Trophoblast cell (in vitro differentiated cells and primary cell): Measurements from ENCODE around the gene RNF34.

ENCODE experiments used
- DNase-seq, 2 donors: peaks; one replicate each; pipeline ENCODE4 v3.0.0-alpha.2; 2016
- H2AFZ ChIP-seq: 2 replicates; pipeline ENCODE4 v1.6.1; 2013; ENCODE audit warnings: low read length, moderate library complexity, mild to moderate bottlenecking; ENCODE audit not compliant: insufficient read depth, poor library complexity
- H2AK5ac ChIP-seq: 2 replicates; pipeline ENCODE4 v1.6.1; 2013; ENCODE audit warnings: mild to moderate bottlenecking, low read length
- H2BK120ac ChIP-seq: 2 replicates; pipeline ENCODE4 v1.6.1; 2013; ENCODE audit warnings: low read length, mild to moderate bottlenecking, moderate library complexity; ENCODE audit not compliant: insufficient read depth, poor library complexity
- H2BK12ac ChIP-seq: 2 replicates; pipeline ENCODE4 v1.6.1; 2013; ENCODE audit warnings: mild to moderate bottlenecking, low read length, moderate library complexity
- H2BK5ac ChIP-seq: 2 replicates; pipeline ENCODE4 v1.6.1; 2013; ENCODE audit warnings: low read length, low read depth, moderate library complexity, mild to moderate bottlenecking; ENCODE audit not compliant: poor library complexity
- H3K14ac ChIP-seq: 2 replicates; pipeline ENCODE4 v1.6.1; 2013; ENCODE audit warnings: mild to moderate bottlenecking, low read length
- H3K18ac ChIP-seq: 2 replicates; pipeline ENCODE4 v1.6.1; 2013; ENCODE audit warnings: mild to moderate bottlenecking, low read length
- H3K23ac ChIP-seq: 2 replicates; pipeline ENCODE4 v1.6.1; 2013; ENCODE audit warnings: low read length
- H3K27ac ChIP-seq: 2 replicates; pipeline ENCODE4 v1.5.1; 2013; ENCODE audit warnings: low read depth, mild to moderate bottlenecking, inconsistent platforms, low read length, moderate library complexity
- H3K27me3 ChIP-seq: 2 replicates; pipeline ENCODE4 v1.6.1; 2013; ENCODE audit warnings: inconsistent platforms, mild to moderate bottlenecking, low read length, moderate library complexity; ENCODE audit not compliant: insufficient read depth
- H3K36me3 ChIP-seq, 2 experiments: 1 replicate in 1 of 2; 2 replicates in 1 of 2; pipeline ENCODE4 v1.6.1; 2013; ENCODE audit warnings: low read length in 2 of 2, mild to moderate bottlenecking in 2 of 2, moderate library complexity in 1 of 2; ENCODE audit not compliant: insufficient read depth in 2 of 2, control insufficient read depth in 1 of 2
- H3K4ac ChIP-seq: 2 replicates; pipeline ENCODE4 v1.6.1; 2013; ENCODE audit warnings: low read depth, mild to moderate bottlenecking, low read length, moderate library complexity
- H3K4me1 ChIP-seq, 2 experiments: 1 replicate in 1 of 2; 2 replicates in 1 of 2; pipeline ENCODE4 v1.6.1; 2013; ENCODE audit warnings: low read length in 2 of 2, mild to moderate bottlenecking in 2 of 2, moderate library complexity in 1 of 2; ENCODE audit not compliant: insufficient read depth in 2 of 2, control insufficient read depth in 1 of 2
- H3K4me2 ChIP-seq: 2 replicates; pipeline ENCODE4 v1.6.1; 2013; ENCODE audit warnings: inconsistent platforms, mild to moderate bottlenecking, low read length, moderate library complexity
- H3K4me3 ChIP-seq: 2 replicates; pipeline ENCODE4 v1.5.1; 2013; ENCODE audit warnings: mild to moderate bottlenecking, low read depth, low read length, inconsistent platforms
- H3K79me1 ChIP-seq: one replicate; pipeline ENCODE4 v1.6.1; 2013; ENCODE audit warnings: low read length
- H3K79me2 ChIP-seq: 2 replicates; pipeline ENCODE4 v1.6.1; 2013; ENCODE audit warnings: low read length, mild to moderate bottlenecking; ENCODE audit not compliant: control insufficient read depth, insufficient read depth, poor library complexity
- H3K9ac ChIP-seq: 2 replicates; pipeline ENCODE4 v1.6.1; 2013; ENCODE audit warnings: mild to moderate bottlenecking, low read length
- H3K9me3 ChIP-seq: 2 replicates; pipeline ENCODE4 v1.6.1; 2013; ENCODE audit warnings: low read depth, mild to moderate bottlenecking, control low read depth, inconsistent platforms, low read length; ENCODE audit not compliant: insufficient read depth
- H4K12ac ChIP-seq: 2 replicates; pipeline ENCODE4 v1.6.1; 2013; ENCODE audit warnings: low read depth, mild to moderate bottlenecking, low read length, moderate library complexity
- H4K8ac ChIP-seq: 2 replicates; pipeline ENCODE4 v1.6.1; 2013; ENCODE audit warnings: low read depth, mild to moderate bottlenecking, low read length, moderate library complexity
- H4K91ac ChIP-seq: one replicate; pipeline ENCODE4 v1.6.1; 2013; ENCODE audit warnings: low read depth, mild to moderate bottlenecking, low read length, moderate library complexity
- WGBS: extraction: QIAGEN DNeasy Blood & Tissue Kit; methylation state at CpG from one replicate; pipeline ENCODE4 v1.1.7; 2013; ENCODE audit warnings: missing lambda C conversion rate; ENCODE audit not compliant: insufficient read length, insufficient coverage; ENCODE audit errors: extremely low coverage; 5-methylcytosine and 5-hydroxymethylcytosine counted together

RNF34 gene

GRCh38 chr12:121397521-121397920 is 2.4 kb upstream of the RNF34 start:
- no peak overlapping the region for H2AFZ ChIP-seq
- H4K8ac ChIP-seq, result no peak overlapping the region
- H3K14ac ChIP-seq, result no peak overlapping the region
- H3K4me2 ChIP-seq, result no peak overlapping the region
- H3K79me2 ChIP-seq, result peaks cover 9% of the 10 kb centered on the region
- H3K18ac ChIP-seq, result no peak overlapping the region
- no peak overlapping the region for H3K23ac ChIP-seq
- no peak overlapping the region for H3K9ac ChIP-seq
- no peak overlapping the region for H3K4me3 ChIP-seq
- H2BK120ac ChIP-seq, result no peak overlapping the region
- H4K91ac ChIP-seq, result no peak overlapping the region
- no peak overlapping the region for H2BK5ac ChIP-seq
- no peak overlapping the region for H3K4ac ChIP-seq
- H3K79me1 ChIP-seq, result peaks cover 11% of the 10 kb centered on the region
- no peak overlapping the region for H4K12ac ChIP-seq
- H3K27ac ChIP-seq, result no peak overlapping the region
- no peak overlapping the region for H2BK12ac ChIP-seq
- H3K36me3 ChIP-seq, result no peaks in the 10 kb centered on the region
- no peaks in the 10 kb centered on the region for H3K9me3 ChIP-seq
- WGBS, result no CpG with 5 or more reads among the region's 14 CpGs
- DNase-seq, result no peak
- no peaks in the 10 kb centered on the region for H3K27me3 ChIP-seq
- H2AK5ac ChIP-seq, result no peak overlapping the region
- no peaks in the 10 kb centered on the region for H3K4me1 ChIP-seq

- no peak overlapping the region for H4K91ac ChIP-seq
- H3K4ac ChIP-seq, result no peak overlapping the region
- no peak overlapping the region for H2AFZ ChIP-seq
- no peak overlapping the region for H2BK5ac ChIP-seq
- H3K79me2 ChIP-seq, result peaks cover 9% of the 10 kb centered on the region
- no peak overlapping the region for H2AK5ac ChIP-seq
- no peak overlapping the region for H3K4me3 ChIP-seq
- no peak overlapping the region for H3K27ac ChIP-seq
- no peak for DNase-seq
- no peak overlapping the region for H3K14ac ChIP-seq
- H3K27me3 ChIP-seq, result no peaks in the 10 kb centered on the region
- H2BK12ac ChIP-seq, result no peak overlapping the region
- H4K12ac ChIP-seq, result no peak overlapping the region
- no peak overlapping the region for H4K8ac ChIP-seq
- H3K36me3 ChIP-seq, result no peaks in the 10 kb centered on the region
- H3K9ac ChIP-seq, result no peak overlapping the region
- H3K18ac ChIP-seq, result no peak overlapping the region
- H2BK120ac ChIP-seq, result no peak overlapping the region
- peaks cover 11% of the 10 kb centered on the region for H3K79me1 ChIP-seq
- H3K4me1 ChIP-seq, result no peaks in the 10 kb centered on the region
- WGBS, result no CpG with 5 or more reads among the region's 5 CpGs
- no peak overlapping the region for H3K23ac ChIP-seq
- no peak overlapping the region for H3K4me2 ChIP-seq
- H3K9me3 ChIP-seq, result no peaks in the 10 kb centered on the region
Measured at GRCh38 chr12:121398355-121398754, 1.6 kb upstream of the RNF34 start.

GRCh38 chr12:121400332-121401139 is 618 bp downstream of the RNF34 start:
- no CpG with 5 or more reads among the region's 48 CpGs for WGBS
- Histone ChIP-seq H2BK120ac (peak overlapping the region; percentile 74), H4K8ac (peak overlapping the region; percentile 78), H4K12ac (peak overlapping the region; percentile 73), H2AFZ (peak overlapping the region; percentile 63), H3K79me2 (peaks cover 9% of the 10 kb centered on the region), H2AK5ac (peak overlapping the region; percentile 66), H3K36me3 (peaks cover 0 to 5% of the 10 kb centered on the region in 2 experiments), H3K4me2 (peak overlapping the region; percentile 90), H3K23ac (no peak overlapping the region), H4K91ac (peak overlapping the region; percentile 71), H3K4me3 (peak overlapping the region; percentile 91), H2BK5ac (peak overlapping the region; percentile 67), H3K27me3 (no peaks in the 10 kb centered on the region), H3K9ac (peak overlapping the region; percentile 72), H3K79me1 (peaks cover 11% of the 10 kb centered on the region), H3K18ac (peak overlapping the region; percentile 44), H3K27ac (peak overlapping the region; percentile 67), H3K4me1 (no peaks in the 10 kb centered on the region), H3K14ac (peak overlapping the region; percentile 88), H2BK12ac (no peak overlapping the region), H3K9me3 (no peaks in the 10 kb centered on the region), H3K4ac (peak overlapping the region; percentile 73)
- DNase-seq, result peak in 1 of 2 donors; percentile 56

- Histone ChIP-seq H4K12ac (no peak overlapping the region), H2AFZ (no peak overlapping the region), H3K4me2 (no peak overlapping the region), H3K79me1 (peaks cover 11% of the 10 kb centered on the region), H3K9me3 (no peaks in the 10 kb centered on the region), H3K14ac (no peak overlapping the region), H3K4me1 (no peaks in the 10 kb centered on the region), H3K4ac (no peak overlapping the region), H2AK5ac (no peak overlapping the region), H4K91ac (no peak overlapping the region), H3K27ac (no peak overlapping the region), H4K8ac (no peak overlapping the region), H3K9ac (no peak overlapping the region), H2BK12ac (no peak overlapping the region), H3K27me3 (no peaks in the 10 kb centered on the region), H2BK120ac (no peak overlapping the region), H3K36me3 (peaks cover 2 to 10% of the 10 kb centered on the region in 2 experiments), H3K79me2 (peaks cover 9% of the 10 kb centered on the region), H3K23ac (no peak overlapping the region), H3K18ac (no peak overlapping the region), H3K4me3 (no peak overlapping the region), H2BK5ac (no peak overlapping the region)
- no CpG with 5 or more reads among the region's 5 CpGs for WGBS
- DNase-seq, result no peak
Measured at GRCh38 chr12:121403721-121404120, 3.8 kb downstream of the RNF34 start.
